Stimulated activated CD4-positive, alpha-beta T cell treated with anti-CD3 and anti-CD28 coated beads, TNF-alpha, amount 100 ng/mL, for 24 hours (primary cell): ENCODE measurements around the gene ANAPC7.
"Not testable (repeated sequence)": the region's sequence is repeated elsewhere in the genome, so short reads cannot be mapped to it uniquely, and the experiment has no call there.

ENCODE experiments used
- DNase-seq, 3 experiments: peaks; one replicate each; pipeline ENCODE4 v3.0.0-alpha.2; 2020; ENCODE audit warnings: low read depth in 3 of 3

Gene ANAPC7

GRCh38 chr12:110349514-110350151 lies 53.9 kb downstream of the ANAPC7 start:
- DNase-seq, result peak in 2 of 3 experiments; percentile 14 to 25

GRCh38 chr12:110349096-110349495 lies 54.4 kb downstream of the ANAPC7 start:
- no peak for DNase-seq

- DNase-seq, result no peak
These were observed 55.0 kb downstream of the ANAPC7 start for GRCh38 chr12:110348431-110349059.

GRCh38 chr12:110347767-110348166 lies 55.7 kb downstream of the ANAPC7 start:
- no peak for DNase-seq

GRCh38 chr12:110345963-110346362 lies 57.5 kb downstream of the ANAPC7 start:
- DNase-seq, result no peak

- no peak for DNase-seq
These were observed 58.3 kb downstream of the ANAPC7 start for GRCh38 chr12:110345176-110345661.

GRCh38 chr12:110344657-110345056 lies 58.9 kb downstream of the ANAPC7 start:
- DNase-seq, result no peak

- DNase-seq, result no peak
These were observed 59.6 kb downstream of the ANAPC7 start for GRCh38 chr12:110343736-110344555.

GRCh38 chr12:110343114-110343513 lies 60.4 kb downstream of the ANAPC7 start:
- no peak for DNase-seq

- DNase-seq, result no peak
These were observed 61.4 kb downstream of the ANAPC7 start for GRCh38 chr12:110342157-110342556.

- no peak for DNase-seq
These were observed 62.8 kb downstream of the ANAPC7 start for GRCh38 chr12:110340706-110341105.

- DNase-seq, result not testable (repeated sequence)
These were observed 63.2 kb downstream of the ANAPC7 start for GRCh38 chr12:110340261-110340660.

- DNase-seq, result no peak
These were observed 64.1 kb downstream of the ANAPC7 start for GRCh38 chr12:110339184-110339952.

- DNase-seq, result no peak
These were observed 64.8 kb downstream of the ANAPC7 start for GRCh38 chr12:110338754-110339153.

- DNase-seq, result no peak
These were observed 65.4 kb downstream of the ANAPC7 start for GRCh38 chr12:110337912-110338710.

- no peak for DNase-seq
These were observed 67.9 kb downstream of the ANAPC7 start for GRCh38 chr12:110335481-110336045.

- no peak for DNase-seq
These were observed 70.3 kb downstream of the ANAPC7 start for GRCh38 chr12:110333201-110333600.

GRCh38 chr12:110330544-110330943 lies 73.0 kb downstream of the ANAPC7 start:
- DNase-seq, result no peak

- no peak for DNase-seq
These were observed 73.4 kb downstream of the ANAPC7 start for GRCh38 chr12:110330124-110330523.

- no peak for DNase-seq
These were observed 73.8 kb downstream of the ANAPC7 start for GRCh38 chr12:110329710-110330109.
